ENCODE measurements around the gene ATP10A.

Gene ATP10A

DNA sequence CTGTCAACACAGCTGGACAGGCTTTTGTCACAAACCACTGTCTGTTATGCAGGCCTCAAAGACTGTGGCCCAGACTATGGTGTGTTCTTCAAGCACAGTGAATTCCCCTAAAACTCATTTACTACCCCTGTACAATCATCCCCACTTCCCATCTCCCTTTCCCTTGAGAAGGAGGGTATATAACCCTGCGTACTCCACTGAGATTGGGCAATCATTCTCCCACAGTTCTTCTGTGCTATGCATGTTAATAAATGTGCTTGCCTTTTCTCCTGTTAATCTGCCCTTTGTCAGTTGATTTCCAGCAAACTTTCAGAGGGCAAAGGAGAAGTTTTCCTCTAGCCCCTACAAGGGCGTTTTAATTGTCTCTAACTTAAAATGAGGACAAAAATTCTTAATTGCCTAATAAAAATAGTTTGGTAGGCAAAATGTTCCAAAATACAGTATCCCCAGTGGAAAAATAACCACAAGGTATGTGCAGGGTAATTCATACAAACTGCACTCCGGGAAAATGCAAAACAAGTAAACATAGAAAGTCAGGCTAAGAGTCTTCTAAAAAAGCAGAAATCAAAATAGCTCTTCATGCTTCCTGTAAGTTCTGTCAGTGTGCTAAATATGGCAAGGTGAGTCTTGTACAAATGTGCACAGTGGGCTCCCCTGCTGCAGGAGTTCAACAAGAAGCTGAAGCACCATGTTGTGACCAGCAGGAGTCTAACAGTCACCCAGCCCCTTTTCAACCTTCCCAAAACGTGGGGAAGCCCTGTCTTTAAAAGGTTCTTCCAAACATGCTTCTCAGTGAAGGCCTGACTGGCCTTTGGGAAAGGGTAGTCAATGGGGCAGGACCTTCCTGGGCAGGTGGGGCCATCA is 10.2 kb downstream of the ATP10A start:
- DNase-seq = no peak

DNA sequence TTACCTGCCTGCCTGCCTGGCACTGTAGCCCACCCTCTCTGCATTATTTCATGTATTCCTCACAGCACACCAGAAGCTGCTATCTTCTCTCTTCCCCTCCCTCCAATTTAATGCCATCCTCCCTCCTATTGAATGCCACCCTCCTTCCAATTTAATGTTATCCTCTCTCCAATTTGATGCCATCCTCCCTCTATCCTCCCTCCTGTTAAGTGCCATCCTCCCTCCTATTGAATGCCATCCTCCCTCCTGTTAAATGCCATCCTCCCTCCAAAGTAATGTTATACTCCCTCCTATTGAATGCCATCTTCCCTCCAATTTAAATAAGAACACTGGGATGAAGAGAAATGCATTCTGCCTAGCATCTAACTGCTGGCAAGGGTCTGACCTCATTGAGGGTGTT is 11.1 kb downstream of the ATP10A start:
- DNase-seq = no peak

DNA sequence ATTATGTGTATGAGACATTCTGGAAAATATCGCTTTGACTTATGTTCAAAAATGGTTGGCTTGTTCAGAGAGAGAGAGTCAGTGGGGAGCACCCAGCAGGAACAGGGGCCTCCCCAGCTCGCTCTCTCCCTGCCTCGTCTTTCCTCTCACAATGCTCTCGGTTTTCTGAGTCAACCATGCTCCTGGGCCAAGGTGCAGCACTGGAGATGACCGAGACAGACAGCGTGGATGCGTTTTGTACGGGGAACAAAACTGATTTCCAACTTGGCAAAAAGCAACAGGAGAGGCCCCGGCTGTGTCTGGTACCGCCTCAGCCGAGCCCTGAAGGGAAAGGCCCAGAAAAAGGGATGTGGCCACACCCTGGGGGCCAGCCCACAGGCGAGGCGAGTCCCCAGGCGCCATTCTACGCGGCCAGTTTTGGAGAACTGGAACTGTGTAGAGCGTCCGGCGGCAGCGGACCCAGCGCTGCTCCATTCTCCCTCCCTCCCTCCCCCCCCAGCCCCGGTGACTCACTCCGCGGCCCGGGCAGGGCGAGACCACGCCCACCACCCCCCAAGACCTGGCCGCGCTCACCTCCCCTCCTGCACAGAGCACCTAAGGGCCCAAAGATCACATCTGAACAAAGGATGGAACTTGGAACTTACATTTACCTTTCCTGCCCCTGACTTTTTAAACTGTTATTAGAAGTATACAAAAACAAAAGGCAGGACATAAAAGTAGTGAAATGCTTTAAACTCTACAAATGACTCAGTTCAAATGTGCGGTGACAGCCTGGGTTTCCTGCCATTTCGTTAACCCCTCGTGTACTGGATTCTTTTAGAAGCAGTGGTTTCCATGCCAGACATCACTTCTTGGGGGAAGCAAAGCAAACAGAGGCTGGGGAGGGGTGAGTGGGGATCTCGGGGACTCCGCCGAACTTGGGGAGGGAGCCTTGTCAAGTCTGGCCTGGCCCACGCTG is 12.7 kb downstream of the ATP10A start:
- DNase-seq = no peak

DNA sequence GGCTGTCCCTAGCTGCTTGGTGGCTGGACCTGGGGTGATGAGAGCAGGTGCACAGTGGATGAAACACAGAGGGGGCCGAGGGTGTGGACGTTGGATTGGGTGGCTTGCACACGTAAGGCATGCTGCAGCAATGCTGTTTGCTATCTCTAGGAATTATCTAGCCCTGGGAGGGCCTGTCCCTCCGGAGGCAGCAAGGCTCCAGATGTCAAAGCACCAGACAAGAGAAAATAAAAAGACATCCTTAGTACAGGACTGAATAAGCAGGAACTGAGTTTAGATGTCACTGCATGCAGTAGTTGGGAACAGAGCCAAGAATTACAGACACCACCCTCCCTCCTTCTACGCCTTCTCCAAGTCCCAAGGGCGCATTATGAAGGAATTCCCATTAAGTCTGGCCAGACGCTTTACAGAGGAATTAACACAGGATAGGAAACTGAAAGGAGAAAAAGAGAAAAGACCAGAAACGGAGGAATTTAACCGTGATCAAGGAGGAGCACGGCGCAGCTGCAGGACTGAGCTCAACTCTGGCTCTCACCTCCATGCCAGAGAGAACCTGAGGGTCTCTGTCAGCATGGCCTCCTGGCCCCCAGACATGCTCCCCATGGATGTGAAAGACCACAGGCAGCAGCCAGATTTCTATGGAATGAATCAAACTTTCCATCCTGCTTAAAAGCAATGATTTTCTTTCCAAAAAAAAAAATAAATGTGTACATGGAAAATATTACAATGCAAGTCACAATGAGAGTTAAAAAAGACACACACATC is 13.8 kb downstream of the ATP10A start:
- no peak for DNase-seq

DNA sequence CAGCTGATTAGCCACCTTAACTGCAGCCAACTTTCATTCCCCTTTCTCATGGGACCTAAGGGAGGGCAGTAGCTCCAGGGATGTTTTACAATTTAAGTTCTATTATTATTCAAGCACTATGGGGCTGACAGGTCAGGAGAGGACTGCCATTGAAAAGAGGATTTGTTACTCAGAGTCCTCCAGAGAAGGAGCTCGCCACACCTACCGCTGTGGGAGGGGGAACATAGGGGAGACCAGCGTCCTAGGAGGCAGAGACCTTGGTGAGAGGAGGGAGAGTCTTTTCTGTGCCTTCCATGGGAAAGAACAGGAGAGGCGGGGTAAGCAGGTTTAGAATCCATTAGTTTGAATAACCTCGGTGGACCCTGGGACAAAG is 14.4 kb downstream of the ATP10A start:
- no peak for DNase-seq

DNA sequence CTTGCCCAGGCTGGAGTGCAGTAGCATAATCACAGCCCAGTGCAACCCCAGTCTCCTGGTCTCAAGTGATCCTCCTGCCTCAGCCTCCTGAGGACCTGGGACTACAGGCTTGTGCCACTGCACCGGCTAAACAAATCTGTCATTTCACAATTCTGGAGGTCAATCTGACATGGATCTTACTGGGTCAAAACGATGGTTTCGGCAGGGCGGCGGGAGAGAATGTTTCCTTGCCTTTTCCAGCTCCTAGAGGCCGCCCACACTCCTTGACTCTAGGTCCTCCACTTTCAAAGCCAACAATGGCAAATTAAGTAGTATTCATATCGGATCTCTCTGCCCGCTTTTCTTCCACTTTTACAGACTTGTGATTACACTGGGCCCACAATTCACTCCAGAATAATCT is 14.8 kb downstream of the ATP10A start:
- no peak for DNase-seq

DNA sequence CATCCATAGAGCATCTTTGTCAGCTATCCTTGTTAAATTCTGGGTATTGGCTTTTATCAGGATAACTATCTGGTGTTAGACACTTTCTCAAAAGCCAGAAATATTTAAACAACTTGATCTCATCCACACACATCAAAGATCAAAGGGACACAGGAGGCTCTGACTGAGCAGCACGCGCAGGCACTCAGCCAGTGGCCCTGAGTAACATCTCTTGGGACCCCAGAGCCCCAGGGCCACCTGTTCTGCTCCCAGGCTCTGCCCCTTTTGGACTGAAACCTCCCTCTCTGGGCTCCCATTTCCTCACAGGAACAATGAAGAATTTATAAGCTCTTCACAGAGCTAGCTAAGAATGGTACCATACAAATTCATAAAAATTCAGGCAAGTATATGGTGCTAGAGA is 16.1 kb downstream of the ATP10A start:
- no peak for DNase-seq

DNA sequence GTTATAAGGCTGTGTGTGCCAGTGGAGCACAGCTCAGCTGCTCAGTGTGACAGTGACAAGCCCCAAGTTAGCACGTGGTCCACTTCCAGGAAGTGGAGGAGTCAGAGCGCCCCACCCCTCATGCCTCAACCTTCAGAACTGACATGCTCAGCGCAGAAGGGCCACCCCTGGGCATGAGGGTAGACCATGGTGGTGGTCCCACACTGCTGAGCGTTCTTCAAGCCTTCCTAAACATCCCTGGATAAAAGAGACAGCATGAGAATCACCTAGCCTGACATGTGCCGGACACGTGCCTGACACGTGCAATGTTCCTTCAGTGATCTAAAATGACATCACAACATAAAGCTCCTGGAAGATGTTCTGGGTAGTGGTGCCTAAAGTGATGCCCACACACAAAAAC is 16.8 kb downstream of the ATP10A start:
- DNase-seq = no peak

DNA sequence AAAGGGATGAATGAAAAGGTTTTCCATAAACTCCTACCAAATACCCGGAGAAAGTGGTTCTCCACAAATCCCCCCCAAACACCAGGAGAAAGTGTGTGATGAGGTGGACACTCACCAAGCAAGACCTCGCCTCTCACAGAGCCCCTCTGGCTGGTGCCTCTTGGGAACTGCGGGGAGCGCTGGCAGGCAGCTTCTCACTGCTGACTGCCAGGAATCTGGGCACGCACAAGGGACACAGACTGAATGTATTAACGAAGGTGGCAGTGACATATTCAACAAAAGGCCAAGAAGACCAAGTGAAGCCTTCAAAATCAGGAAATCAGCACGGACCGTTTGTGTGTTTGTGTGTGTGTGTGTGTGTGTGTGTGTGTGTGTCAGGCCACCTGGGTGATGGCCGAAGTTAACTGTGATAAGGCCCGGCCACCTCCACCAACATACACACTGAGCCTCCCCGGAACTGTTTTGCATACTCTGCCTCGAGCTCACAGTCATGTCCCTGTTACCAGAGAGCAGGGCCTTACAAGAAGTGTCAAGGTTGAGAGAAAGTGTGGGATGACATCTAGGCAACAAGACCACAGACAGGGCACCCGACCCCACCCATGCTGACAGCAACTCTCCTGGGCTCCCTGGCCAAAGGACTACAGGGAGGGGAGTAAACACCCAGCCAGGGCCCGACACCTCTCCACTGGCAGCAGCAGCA is 18.0 kb downstream of the ATP10A start:
- no peak for DNase-seq

DNA sequence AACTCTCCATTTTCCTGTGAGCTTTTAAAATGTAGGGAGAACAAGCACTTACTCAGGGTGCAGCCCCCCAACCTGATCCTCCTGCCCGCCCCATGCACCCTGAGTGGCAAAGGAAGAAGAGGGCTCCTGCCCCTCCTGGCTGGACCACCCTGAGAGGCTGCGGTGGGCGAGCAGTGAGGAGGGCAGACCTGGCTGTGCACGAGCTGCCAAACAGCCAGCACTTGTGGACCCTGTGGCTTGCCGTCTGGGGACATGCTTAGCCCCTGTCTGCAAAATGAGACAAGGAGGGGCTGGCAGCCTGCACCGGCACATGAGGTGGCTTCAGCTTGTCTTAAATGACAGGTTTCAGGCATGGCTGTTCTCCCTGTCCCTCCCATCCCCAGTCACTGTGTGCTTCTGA is 18.6 kb downstream of the ATP10A start:
- DNase-seq = no peak

DNA sequence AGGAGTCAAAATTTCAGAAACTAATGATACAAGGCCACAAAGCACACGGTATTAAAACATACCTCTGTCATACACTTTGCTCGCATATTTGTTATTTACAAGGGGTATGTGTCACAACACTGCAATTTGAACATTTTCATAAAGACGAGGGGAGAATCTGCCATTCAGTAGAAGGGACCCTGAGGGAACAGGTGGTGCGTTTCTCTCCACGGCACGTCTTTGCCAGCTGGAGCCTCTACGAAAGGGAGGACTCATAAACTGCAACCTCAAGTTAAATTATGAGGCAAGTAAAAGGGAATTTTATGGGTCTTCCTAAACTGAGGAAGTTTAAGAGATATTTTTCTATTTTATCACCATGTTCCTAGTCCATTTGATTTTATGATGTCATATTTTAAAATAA is 19.1 kb downstream of the ATP10A start:
- no peak for DNase-seq

DNA sequence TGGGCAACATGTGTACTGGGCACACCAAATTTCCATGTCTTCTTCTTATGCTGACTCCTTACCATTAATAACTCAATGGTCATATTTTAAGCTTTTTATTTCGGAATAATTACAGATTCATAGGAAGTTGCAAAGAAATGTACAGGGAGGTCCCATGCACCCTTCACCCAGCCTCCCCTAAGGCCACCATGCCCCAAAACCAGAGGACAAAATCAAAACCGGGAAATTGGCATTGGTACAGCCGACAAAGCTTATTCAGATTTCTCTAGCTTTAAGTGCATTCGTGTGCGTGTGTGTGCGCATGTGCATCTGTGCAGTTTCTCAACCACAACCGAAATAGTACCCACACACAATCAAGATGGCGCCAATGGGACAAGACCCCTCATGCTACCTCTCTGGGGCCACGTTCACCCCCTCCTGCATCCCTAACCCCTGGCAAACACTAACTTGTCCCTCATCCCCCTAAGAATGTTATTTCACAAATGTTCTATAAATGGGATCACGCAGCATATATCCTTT is 23.4 kb downstream of the ATP10A start:
- no peak for DNase-seq

DNA sequence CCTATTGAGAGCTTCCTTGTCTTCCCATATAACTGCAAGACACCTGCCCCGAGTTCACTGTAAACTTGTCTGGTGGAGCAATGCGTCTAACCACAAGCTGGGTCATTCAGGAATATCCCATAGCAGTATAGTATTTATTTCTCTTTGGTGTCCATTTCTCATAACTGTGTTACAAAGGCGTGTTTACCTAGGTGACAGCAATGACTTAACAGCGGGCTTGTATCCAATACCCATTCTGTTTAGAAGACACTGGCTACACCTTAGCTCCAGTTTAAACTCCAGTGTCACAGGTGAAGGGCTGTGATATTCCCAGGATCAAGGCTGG is 24.3 kb downstream of the ATP10A start:
- DNase-seq = no peak

DNA sequence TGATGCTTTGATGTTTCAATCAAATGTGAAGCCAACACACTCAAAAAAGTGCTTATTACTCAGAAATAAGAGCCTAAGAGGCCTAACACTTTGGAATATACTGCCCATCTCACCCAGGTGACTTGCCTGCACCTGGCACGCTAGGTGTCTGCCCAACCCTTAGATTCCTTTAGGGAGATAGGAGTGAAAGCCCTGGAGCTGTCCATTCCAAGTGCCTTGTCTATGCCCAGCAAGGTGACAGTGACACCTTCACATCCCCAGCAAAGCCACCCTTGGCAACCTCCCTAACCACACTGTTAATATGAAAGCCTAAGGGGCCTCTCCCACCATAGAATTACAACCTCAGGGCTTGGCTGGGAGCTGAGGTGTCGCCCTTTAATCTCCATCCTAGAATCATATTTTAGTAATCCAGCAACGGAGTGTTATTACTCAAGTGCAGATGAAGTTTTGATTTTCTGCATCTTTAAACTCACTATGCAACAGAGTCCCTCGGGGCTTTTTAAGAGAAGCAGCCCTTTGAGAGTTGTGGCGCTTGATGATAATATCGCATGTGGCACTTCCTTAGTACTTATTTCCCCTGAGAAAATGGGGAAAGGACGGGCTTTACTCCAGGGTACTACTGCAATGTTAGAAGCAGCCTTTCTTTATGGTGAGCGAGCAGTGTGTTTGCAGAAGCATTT is 24.8 kb downstream of the ATP10A start:
- no peak for DNase-seq

DNA sequence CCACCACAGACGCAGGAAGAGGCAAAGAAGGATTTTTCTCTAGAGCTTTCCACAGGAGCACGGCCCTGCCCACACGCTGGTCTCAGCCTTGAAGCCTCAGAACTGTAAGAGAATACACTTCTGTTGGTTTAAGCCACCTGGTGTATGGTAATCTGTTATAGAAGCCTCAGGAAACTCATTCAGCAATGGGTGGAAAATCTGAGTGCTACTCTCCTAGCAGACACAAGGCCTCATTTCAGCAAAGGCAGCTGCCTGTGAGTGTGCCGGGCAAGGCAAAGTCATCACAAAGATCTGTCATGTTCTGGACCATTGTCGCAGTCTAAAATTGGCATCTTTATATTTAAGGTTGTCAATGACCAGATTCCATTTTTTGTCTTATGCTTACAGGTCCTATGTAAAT is 31.0 kb downstream of the ATP10A start:
- DNase-seq = no peak

DNA sequence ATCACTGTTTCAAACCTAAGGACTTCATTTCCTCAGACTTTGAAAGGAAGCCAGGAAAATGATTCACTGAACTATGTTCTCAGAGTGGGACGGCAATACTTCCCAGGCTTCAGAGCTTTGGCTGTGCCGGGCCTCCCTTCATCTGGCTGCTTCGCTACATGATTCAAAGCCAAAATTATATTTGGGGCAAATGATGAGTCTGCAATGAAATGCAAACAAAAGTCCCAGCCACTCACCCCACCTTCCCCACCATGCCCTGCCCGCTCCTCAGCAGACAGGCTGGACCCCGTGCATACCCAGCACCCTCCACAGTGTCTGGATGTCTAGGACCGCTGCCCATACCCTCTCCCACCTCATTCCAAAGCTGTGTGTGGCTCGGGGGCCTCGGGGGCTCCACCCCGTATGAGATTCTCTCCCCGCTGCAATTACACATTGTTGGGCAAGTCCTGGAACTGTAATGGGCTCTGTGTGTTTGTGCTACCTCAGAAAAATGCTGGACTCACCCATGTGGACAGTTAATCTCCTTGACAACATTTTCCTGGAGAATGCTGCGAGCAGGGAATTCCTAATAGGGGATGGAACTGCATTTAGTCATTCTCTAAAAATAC is 32.2 kb downstream of the ATP10A start:
- DNase-seq = no peak

DNA sequence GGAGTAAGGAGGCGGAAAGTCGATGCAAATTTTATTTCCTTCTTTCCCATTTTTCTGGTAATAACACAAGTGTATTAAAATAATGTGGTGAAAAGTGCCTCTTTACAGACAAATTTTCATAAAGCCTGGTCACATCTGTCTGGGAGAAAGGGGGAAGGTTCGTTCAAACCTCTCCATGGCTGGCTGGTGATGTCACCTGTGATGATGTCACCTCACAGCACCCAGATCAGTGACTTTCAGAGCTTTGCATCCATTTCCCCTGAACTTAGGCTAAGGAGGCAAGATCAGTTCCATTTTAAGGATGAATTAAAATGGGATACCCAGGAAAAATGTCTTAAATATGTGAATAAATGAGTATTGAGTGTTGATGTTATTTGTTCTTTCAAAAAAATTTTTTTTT is 34.1 kb downstream of the ATP10A start:
- DNase-seq = no peak

DNA sequence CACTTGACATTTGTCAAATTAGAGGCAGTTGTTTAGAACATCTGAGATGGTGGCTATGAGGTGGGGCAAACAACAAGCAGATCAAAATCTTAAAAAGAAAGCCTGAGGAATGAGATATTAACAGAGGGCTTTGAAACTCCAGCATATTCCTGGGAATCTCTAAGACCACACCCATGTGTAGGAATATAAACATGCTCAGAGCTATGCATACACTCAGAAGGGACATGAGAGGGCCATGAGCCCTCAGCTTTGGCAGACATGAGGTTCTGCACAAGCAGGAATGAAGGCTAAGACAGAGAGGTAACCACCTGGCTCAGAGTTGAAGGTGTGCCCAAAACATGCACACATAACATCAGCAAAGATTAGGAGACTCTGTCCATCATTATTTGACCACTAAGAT is 37.9 kb downstream of the ATP10A start:
- no peak for DNase-seq

DNA sequence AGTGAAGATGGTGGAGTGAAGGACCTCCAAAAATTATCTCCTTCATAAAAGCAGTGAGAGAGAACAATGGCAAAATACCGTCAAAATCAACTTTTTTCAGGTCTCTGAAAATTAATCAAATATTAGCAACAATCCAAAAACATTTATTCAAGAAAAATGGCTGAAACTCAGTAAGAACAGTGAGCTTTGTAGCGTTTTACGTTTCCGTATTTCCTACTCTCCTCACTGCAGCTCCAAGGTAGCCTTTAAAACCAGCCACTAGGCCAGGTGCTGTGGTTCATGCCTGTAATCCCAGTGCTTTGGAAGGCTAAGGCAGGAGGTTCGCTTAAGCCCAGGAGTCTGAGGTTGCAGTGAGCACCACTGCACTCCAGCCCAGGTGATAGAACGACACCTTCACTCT is 38.5 kb downstream of the ATP10A start:
- DNase-seq = no peak

DNA sequence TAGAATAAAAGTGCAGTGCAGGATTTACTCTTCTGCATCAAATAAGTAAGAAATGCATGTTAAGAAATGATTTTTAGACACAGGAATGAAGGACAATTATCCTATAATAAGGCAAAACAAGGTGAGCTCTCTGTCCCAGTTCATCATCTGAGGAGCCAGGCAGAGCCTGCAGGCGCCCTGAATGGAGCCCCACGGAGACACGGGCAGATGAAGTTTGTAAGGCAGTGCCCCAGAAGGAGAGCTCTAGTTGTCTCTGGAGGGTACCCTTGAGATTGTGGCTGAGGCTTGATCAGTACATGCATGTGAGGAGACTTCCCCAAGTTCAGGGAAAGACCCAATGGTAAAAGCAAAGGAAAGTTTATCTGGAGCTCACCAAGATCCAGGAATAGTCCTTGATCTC is 50.3 kb downstream of the ATP10A start:
- DNase-seq = no peak

DNA sequence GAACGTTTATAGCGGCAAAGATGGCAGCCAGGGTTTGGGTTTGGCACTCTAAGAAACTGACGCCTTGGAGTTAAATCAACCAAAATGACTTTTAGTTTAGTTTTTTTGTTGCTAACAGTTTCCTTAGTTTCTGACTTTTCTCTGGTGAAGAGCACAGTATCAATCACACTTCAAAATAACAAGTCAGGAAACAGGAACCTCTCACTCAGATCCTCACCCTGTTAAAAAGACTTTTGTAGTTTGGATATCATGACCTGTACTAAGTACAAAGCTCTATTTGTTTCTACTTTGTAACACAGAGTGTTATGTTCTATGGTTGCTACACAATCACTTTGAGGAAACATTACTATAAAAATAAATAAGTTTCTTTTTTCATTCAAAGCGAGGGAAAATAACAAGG is 51.1 kb downstream of the ATP10A start:
- DNase-seq = no peak

DNA sequence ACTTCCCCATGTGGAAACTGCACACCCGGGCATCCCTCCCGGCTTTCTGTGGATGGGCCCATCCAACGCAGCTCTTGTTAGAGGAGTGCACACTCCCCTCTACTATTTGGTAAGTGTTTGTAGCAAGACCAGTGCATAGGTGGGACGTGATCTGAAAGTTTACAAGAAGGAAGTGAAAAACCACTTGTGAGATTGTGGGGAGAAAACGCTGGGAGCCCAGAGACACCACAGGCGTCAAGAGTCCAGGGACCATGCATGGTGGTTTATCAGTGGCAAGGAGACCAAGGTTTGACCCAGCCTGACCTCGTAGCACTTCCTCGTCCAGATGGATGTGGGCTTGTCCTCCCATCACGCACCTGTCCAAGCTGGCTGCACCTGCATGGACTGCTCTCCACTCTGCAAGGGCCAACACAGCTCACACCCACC is 51.6 kb downstream of the ATP10A start:
- no peak for DNase-seq

Data from NCI-H1105 treated with DMSO at 0.1 percent for 48 hours (cell line).